DMS53 treated with DMSO at 0.1 percent for 48 hours (cell line): Measurements from ENCODE around the gene TSPO.

Experiments
- DNase-seq: peaks from one replicate; lab custom pipeline; 2025; ENCODE audit not compliant: unreplicated experiment; lab: John Stamatoyannopoulos, UW

The TSPO gene

GRCh38 chr22:43199541-43199940, 48.2 kb downstream of the TSPO start:
- no peak for DNase-seq

GRCh38 chr22:43200031-43200430, 48.7 kb downstream of the TSPO start:
- no peak for DNase-seq

DNA sequence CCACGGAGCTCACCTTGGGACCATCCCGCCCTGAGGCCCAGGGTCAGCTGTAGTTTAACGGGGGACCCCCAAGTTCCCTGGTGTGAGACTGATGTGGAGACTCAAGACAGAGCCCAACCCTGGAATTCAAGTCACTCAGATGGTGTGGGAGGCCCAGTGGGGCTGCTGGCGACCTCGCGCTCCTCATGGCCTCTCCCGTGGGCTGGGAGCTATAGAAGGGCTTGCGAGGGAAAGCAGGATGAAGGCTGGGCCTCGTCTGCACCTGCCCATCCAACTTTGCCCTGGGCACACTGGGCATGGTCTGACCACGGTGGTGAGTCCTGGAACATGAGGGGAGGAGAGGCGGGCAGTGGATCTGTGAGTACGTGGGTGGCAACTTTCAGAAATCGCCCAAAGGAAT, 49.2 kb downstream of the TSPO start:
- no peak for DNase-seq

DNA sequence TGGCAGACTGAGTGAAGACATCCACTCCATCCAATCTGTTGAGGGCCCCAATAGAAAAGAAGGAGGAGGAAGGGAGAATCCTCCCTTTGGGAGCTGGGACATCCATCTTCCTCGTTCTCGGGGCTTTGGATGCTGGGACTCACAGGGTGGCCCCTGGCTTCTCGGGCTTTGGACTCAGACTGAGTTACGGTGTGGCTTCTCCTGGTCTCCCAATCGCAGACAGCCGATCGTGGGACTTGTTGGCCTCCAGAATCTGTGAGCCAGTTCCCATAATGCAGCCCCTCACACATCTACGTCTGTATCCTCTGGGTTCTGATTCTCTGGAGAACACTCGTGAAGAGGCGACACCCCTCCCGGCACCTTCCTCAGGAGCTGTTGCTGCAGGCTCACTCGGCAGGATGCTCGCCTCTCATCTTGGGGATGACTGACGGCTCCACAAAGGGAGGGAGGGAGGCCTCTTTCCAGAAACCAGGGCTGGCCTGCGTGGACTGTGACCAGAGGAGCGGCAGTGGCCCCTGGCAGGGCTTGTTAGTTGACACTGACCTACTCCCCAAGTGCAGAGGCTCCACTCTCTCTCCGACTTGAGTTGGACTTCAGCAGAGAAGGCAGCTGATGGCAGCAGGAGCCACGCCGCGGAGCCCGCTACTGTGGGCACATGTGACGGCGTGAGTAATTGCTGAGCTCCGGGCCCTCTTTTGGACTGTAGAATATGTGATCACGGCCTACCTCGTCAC, 50.3 kb downstream of the TSPO start:
- DNase-seq: no peak

DNA sequence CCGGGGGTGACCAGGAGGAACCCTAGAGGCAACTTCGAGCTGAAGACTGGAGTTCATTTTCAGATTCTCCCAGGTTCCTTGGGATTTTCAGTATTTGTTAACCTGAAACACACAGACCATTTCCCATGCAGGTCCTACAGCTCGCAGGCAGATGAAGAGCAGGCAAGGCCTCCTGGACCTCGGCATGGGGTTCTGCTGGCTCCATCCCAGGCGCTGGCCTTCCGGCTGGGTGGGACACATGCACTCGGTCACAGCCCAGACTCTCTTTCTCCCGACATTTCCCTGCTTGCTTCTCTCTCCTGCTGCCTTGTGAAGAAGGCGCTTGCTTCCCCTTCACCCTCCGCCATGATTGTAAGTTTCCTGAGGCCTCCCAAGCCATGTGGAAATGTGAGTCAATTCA, 51.0 kb downstream of the TSPO start:
- no peak for DNase-seq

- no peak for DNase-seq
Observed at GRCh38 chr22:43202756-43203410, 51.5 kb downstream of the TSPO start.

GRCh38 chr22:43203471-43203981, 52.2 kb downstream of the TSPO start:
- no peak for DNase-seq

DNA sequence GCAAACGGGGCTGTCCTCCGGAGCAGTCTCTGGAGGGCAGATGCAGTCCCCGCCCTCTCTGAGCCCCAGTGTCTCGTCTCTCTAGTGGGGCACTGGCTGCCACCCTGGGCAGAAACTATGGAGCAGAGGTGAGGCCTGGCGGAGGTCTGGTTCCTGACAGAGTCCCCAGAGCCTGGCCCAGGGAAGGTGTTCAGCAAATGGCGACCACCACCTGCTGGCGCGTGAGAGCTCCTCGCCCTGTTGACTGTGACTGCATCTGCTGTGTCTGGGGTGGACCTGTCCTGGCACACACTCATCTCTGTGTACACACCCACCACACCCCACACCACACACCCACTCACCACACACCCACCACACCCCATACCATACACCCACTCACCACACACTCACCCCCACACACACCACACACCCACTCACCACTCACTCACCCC, 53.9 kb downstream of the TSPO start:
- DNase-seq: no peak

DNA sequence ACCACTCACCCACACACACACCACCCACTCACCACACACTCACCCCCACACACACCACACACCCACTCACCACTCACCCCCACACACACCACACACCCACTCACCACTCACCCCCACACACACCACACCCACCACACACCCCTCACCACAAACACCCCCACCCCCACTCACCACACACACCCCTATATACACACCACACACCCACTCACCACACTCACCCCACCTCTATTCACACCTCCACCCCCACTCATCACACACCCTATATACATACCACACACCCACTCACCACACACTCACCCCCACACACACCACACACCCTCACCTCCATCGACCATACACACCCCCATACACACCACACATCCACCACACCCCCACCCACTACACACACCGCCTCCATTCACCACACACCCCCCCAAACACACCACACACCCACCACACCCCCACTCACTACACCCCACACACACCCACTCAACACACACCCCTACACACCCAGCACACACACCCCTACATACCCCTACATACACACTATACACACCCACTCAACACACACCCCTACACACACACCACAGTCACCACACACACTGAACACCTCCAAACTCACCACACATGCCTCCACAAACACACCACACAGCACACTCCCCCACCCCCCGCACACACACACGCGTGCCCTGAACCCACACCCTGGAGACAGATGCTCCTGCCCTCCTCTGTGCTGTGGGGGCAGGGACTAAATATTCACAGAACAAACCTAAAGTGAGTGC, 54.6 kb downstream of the TSPO start:
- DNase-seq: no peak

GRCh38 chr22:43206509-43207161, 55.3 kb downstream of the TSPO start:
- no peak for DNase-seq

GRCh38 chr22:43207386-43207785, 56.0 kb downstream of the TSPO start:
- no peak for DNase-seq

DNA sequence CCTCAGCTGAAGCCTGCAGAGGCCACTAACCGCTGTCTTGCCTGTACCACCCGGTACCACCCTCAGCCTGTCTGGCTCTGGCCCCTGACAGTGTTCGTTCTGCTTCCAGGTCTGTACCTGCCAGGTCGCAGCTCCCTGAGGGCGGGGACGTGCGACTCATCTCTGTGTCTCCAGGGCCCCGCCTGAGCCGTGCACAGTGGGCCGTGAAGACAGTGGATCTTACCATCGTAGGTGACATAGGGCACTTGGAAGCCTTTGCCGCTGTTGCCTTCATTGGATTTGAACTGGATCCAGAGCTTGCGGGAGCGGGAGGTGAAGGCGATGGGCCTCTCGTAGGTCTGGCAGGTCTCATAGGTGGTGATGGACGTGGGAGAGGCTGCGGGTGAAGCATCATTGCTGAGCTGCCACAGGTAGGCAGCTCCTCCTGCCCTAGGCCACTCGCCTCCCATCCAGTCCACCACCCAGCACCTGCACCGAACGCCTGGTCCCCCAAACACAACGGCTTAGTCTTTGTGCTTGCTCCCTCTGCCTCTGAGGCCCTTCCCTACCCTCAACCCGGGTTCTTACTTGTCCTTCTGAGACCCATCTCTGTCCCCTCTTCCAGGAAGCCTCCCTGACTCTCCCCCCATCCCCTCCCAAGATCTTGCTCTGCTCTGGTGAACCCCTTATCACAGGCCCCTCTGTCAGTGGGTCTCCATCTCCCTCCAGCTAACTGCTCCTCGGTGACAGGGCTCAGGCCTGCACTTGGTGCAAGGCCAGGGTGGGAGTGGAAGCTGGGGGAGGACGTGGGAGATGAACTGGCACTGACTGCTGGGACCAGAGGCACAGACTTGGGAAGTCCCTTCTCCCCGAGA, 56.7 kb downstream of the TSPO start:
- no peak for DNase-seq

GRCh38 chr22:43208703-43209522, 57.6 kb downstream of the TSPO start:
- no peak for DNase-seq

GRCh38 chr22:43209523-43209890, 58.1 kb downstream of the TSPO start:
- DNase-seq: no peak

DNA sequence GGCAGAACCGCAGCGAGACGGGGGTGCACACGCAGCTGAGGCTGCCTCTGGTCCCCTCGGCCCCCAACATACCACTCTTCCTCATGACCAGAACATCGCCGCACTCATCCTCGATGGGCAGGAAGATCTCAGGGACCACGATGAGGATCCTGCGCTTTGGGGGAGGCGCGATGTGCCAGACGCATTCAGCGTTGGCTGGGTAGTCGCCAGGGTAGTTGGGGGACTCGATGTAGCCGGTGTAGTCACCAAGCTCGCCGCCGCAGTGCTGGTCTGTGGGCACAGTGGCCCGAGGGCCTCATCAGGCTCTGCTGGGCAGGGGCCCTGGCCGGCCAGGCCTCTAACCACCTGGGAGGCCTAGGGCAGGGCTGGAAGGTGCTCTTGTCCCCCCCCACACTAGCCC, 58.6 kb downstream of the TSPO start:
- DNase-seq: no peak

GRCh38 chr22:43210631-43211515, 59.5 kb downstream of the TSPO start:
- DNase-seq: no peak

DNA sequence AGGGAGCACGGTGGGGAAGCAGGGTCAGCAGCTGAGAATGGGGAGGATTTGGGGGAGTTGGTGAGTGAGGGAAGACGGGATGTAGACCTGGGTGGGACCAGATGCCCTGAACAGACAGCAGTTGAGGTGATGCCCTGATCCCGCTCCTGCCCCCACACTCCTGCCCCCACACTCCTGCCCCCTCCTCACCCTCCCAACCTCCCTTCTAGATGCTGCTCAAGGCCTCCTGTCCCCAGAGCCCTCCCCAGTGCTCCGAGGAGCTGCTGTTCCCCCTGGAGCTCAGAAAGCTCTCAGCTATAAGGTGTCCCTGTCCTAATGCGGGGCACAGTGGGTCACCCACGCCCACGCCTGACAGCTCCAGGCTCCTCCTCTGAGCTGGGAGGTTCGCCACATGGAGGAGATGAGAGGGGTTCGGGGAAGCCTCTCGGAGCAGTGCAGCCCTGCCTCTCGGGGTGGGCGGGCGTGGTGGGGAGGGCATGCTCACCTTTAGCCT, 60.6 kb downstream of the TSPO start:
- no peak for DNase-seq

DNA sequence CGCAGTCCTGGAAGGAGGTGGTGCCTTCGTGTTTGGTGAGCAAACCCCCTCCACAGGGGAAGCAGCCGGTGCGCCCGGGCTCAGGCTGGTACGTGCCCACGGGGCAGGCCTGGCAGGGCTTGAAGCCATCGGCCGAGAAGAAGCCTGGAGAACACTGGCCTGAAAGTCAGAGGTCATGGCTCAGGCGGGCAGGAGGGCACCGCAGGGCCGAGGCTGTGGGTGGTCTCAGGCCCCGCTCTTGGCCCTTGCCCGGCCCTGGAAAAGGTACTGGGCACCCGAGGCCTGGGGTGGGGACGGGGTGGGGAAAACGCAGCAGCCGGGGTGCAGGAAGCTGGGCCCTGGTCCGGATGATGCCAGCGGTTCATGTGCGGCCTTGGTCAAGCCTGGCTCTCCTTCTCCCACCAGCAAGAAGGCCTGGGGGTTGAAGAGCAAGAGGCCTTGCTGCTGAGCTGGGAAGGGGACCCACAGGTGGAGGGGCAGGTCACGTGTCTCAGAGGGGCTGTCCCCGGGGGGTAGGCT, 61.1 kb downstream of the TSPO start:
- DNase-seq: no peak
